Measurements from ENCODE around the gene GPX5. TPM values are rescaled to one million over a fixed set of nuclear protein-coding genes. Genes with fewer than 3 reads are reported as not detected.
"Not testable (repeated sequence)": the region's sequence is repeated elsewhere in the genome, so short reads cannot be mapped to it uniquely, and the experiment has no call there.

Gene GPX5
- total RNA-seq, 1 donor from 2014 or later = not detected

DNA sequence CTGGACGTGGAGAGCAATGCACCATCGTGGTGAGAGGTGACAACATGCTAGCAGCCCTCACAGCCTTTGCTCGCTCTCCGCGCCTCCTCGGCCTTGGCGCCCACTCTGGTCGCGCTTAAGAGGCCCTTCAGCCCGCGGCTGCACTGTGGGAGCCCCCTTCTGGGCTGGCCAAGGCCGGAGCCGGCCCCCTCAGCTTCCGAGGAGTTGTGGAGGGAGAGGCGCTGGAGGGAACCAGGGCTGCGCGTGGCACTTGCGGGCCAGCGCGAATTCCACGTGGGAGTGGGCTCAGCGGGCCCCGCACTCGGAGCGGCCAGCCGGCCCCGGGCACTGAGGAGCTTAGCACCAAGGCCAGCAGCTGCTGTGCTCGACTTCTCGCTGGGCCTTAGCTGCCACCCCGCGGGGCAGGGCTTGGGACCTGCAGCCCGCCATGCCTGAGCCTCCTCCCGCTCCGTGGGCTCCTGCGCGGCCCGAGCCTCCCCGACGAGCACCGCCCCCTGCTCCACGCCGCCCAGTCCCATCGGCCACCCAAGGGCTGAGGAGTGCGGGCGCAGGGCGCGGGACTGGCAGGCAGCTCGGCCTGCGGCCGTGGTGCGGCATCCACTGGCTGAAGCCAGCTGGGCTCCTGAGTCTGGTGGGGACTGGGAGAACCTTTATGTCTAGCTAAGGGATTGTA, 13.9 kb upstream of the GPX5 start:
- intact Hi-C loops (cut with micrococcal nuclease) = no loop called here

DNA sequence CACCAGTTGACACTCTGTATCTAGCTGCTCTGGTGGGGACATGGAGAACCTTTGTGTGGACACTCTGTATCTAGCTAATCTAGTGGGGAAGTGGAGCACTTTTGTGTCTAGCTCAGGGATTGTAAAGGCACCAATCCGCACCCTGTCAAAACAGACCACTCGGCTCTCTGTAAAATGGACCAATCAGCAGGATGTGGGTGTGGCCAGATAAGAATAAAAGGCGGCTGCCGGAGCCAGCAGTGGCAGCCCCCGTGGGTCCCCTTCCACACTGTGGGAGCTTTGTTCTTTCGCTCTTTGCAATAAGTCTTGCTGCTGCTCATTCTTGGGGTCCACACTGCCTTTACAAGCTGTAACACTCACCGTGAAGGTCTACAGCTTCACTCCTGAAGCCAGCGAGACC, 13.3 kb upstream of the GPX5 start:
- intact Hi-C loops (cut with micrococcal nuclease) = not testable (repeated sequence)

DNA sequence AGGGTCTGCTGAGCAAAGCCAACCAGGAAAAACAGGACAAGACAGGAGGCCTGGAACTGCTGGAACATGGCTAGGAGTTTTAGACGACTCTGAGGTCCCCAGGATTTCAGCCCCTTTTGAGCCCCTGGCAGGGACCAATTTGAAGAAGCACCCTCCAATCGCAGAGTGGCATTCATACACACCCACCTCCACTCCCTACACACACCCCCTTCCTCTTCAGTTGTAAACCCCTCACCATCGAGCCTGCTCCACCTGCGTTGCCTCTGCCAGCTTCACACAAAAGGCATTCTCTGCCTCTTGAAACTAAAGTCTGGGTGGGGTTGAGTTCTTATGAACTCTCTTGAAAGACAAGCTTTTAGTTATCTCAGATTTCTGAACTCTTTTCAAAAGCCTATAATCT, 10.0 kb upstream of the GPX5 start, which contains the start of gene GPX6:
Gene GPX6, minus strand, starts transcription at position 118 of the 400 bp plus-strand sequence. Its CDS starts 50 bp downstream, at position 68.
- intact Hi-C loops (cut with micrococcal nuclease) = no loop called here

DNA sequence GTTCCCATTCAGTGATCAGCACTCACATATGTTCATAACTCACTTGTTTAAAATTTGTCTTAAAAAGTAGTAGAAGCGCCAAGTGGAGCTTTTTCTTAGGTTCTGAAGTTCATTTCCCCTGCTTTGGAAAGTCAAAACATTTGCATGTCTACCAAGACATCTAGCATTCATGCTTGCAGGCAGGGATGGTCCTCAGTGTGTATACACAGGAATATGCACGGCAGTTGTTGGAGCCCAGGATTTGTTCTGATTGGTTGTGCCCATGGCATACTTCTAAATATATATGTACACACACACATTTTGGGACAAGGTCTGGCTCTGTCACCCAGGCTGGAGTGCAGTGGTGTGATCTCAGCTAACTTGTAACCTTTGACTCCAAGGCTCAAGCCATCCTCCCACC, 7.7 kb upstream of the GPX5 start:
- intact Hi-C loops (cut with micrococcal nuclease) = no loop called here

DNA sequence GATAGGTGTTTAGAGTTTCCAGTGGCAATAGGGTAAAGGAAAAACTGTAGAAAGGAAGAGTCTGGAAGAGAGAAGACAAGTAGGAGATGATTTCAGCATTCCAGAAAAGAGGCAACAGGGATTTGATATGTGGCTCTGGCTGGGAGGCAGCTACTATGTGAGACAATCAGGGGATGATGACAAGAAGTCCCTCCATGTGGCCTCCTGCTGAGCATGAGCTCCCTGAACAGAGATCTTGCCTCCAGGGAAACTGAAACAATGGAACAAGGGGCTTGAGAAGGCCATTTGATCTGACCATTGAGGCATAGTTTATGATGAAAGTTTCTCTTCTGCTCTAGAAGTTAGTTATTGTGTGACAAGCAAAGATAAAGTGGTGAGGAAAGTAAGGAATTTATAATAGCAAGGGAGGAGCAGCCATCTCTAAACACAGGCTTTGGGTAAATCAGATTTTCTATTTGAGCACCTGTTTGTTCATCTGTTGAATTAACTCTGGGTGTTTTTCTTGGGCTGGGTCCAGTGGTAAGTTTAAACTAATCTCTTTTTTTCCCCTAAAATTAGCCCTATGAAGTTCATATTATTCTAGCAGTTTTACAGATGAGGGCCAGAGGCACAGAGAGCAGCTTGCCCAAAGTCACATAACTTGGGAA, 3.0 kb upstream of the GPX5 start:
- intact Hi-C loops (cut with micrococcal nuclease) = no loop called here

DNA sequence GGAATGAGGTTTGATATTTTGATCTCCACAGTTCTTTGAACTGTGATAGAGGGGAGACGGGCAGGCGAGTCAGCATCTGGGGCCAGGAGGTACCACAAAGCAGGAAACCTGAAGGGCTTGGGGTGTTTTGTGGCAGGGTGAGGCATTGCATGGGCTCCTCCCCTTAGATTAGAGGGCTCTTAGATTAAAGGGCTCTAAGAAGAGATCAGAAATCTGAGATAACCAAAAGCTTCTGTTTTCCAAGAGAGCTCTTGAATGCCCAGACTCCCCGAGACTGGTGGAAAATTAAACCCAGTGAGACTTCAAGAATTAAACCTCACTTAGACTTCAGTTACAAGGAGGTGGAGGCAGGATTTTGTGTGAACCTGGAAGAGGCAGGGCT, 2.4 kb upstream of the GPX5 start:
- intact Hi-C loops (cut with micrococcal nuclease) = no loop called here

DNA sequence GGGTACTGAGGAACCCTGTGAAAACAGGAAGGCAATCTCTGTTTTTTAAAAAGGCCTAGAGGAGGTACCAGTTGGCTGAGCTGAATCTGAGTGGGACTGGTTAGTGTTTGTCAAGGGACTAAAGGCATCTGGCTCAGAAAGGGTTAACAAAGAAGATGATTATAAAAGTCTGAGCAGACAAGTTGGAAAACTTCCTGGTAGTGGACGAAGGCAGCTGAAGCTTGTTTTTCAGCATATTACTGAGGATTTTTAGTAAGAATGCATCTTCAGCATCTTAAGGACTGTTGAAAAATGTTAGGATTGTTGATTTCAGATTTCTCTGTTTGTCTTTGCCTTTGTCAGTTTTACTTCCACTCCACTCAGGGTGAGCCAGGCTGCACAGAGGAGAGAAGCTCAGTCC, 5.1 kb downstream of the GPX5 start:
- intact Hi-C loops (cut with micrococcal nuclease) = no loop called here

DNA sequence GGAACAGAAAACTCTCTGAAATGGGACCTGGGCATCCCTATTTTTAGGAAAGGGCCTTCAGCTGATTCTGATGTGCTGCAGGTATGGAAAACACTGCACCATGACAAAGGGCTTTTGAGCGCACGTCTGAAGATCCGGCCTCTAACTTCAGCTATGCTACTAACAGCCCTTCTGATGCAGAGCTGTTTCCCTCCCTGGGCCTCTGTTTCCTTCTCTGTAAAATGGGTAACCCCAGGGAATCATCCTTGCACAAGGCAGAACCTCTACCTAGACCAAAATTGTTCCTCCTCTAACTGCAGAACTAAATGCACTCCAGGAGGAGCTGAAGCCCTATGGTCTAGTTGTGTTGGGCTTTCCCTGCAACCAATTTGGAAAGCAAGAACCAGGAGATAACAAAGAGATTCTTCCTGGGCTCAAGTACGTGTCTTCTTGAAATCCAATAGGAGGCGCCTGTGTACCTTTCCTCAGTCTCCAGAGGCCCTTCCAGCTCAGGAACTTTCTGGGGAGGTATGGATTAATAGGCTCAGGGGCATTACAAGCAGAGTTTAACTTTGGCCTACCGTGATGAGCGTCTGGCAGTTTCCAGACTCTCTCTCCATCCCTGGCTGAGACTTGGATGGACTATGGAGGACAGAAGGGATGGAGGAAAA, 5.9 kb downstream of the GPX5 start:
- intact Hi-C loops (cut with micrococcal nuclease) = no loop called here

DNA sequence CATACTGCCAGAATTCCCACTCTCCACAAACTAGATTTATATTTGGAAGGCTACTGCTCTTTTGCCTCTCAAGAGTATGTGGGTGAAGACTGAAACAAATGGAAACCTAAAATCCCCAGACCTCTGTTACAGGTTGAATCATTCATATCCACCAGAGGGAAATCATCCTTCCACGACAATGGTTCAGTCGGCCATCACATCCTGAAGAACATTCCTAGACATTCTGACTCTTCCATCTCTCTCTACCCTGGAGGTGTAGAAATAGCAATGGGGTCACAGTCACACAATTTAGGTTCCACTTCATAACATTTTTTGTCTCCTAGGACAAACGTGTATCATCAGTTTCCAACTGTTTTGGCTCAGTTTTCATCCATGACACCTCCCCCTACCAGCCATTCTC, 8.6 kb downstream of the GPX5 start:
- intact Hi-C loops (cut with micrococcal nuclease) = no loop called here

DNA sequence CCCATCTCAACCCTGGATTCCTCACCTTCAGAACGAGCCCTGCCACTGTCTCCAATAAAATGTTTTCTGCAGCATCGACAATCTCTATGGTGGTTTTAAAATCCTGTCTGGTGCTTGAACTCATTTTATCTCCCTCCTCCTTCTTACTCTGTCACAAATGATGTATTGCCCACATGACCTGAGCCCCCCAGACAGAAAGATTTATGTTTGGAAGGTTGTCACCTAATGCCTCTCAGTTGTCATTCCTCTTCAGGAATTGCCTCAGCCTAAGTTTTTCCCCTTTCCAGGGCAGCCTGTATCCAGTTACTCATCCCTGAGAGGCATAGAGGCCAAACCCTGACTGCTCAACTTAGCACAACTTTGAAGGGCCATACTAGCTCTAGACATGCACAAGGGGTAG, 9.2 kb downstream of the GPX5 start:
- intact Hi-C loops (cut with micrococcal nuclease) = no loop called here

DNA sequence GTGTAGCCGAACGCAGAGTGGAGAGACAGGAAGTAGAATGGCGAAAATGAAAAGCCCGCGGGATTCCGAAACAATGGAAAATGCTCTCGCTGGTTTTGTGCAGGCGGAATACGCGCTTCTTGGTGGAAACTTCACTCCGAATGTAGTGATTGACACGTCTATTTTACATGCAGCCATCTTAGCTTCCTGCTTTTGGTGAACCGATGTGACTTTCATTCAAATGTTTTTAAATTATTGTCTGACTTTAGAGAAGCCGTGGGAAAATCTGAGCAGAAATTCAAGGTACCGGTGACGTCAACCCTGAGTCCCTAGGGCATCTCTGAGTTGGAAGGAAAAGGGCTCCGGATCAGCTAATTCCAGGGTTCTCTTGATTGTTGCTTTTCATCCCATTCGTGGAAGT, 11.4 kb downstream of the GPX5 start:
- intact Hi-C loops (cut with micrococcal nuclease) = no loop called here

DNA sequence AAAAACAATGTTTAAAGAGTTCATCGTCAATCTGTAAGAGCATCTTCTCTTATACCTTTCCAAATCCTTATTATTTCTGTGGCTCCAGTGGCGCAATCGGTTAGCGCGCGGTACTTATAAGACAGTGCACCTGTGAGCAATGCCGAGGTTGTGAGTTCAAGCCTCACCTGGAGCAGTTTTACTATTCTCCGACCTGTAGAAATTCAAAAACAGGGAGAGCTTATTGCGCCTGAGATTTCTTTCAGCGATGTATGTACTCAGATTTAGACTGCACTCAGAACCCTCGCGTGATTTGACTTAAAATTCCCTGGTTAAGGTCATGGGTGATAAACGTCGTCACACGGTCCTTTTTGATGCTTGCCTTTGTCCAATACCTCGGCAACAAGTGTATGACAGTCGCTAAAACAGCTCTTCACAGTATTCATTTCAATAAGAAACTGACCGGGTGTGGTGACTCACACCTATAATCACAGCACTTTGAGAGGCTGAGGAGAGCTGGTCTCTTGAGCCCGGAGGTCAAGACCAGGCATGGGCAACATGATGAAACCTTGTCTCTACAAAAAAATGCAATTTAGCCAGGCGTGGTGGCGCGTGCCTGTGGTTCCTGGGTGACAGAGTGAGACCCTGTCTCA, 11.9 kb downstream of the GPX5 start:
- intact Hi-C loops (cut with micrococcal nuclease) = no loop called here

DNA sequence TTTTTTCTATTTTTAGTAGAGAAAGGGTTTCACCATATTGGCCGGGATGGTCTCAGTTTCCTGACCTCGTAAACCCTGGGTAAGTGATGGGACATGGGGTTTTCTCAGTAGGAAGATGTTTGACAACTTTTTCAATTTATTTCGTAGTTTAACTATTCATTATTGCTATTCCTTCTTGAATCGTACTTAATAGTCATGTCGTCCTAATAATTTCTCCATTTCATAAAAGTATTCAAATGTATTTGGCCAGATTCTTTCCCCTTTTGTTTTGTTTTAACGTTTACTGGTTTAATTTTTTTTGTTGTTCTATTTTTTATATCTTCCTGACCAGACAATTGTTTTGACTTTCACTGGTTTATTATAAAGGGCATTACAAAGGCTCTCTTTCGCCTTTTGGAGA, 16.3 kb downstream of the GPX5 start:
- intact Hi-C loops (cut with micrococcal nuclease) = loop anchor here (1.0 to 10.0 kb wide), 6 partner anchors 45 to 639 kb away; partner anchors contain the start of gene ZSCAN12

DNA sequence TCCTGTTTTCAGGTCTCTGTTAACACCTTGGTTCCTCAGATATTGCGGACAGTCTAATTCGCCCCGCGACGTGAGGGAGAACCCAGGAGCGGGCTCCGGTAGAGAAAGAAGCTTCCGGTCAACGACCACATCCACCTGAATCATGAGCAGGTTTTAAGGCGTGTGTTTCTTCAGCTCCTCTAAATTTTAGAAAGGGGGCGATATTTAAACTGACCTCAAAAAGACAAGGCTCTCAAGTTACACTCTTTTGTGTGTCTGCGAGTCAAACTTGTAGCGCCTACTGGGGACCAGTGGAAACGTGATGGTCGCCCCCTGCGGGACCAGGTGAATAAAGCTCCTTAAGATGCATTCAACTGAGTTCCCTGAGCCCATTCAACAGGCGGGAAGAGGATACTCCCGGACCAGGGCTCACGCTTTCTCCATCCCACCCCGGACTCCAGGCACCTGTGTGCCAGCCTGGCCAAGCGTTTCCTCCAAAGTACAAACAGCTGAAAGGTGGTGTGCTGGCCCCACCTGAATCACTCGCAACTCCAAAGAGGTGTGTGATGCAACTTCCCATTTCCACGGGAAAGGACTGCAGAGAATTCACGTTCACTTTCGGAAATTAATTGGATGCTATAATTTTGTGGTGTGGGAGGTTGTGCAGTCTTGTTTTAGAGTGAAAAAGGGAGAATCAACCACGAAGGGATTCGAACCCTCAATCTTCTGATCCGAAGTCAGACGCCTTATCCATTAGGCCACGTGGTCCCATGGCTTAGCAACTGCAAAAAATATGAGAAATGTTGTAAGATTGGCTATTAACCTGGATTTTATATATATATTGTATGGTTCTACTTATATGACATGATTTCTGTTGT, 17.0 kb downstream of the GPX5 start:
- intact Hi-C loops (cut with micrococcal nuclease) = loop anchor here (1.0 to 10.0 kb wide), 7 partner anchors 44 to 640 kb away; partner anchors contain the start of genes ZSCAN12 and ZSCAN23

DNA sequence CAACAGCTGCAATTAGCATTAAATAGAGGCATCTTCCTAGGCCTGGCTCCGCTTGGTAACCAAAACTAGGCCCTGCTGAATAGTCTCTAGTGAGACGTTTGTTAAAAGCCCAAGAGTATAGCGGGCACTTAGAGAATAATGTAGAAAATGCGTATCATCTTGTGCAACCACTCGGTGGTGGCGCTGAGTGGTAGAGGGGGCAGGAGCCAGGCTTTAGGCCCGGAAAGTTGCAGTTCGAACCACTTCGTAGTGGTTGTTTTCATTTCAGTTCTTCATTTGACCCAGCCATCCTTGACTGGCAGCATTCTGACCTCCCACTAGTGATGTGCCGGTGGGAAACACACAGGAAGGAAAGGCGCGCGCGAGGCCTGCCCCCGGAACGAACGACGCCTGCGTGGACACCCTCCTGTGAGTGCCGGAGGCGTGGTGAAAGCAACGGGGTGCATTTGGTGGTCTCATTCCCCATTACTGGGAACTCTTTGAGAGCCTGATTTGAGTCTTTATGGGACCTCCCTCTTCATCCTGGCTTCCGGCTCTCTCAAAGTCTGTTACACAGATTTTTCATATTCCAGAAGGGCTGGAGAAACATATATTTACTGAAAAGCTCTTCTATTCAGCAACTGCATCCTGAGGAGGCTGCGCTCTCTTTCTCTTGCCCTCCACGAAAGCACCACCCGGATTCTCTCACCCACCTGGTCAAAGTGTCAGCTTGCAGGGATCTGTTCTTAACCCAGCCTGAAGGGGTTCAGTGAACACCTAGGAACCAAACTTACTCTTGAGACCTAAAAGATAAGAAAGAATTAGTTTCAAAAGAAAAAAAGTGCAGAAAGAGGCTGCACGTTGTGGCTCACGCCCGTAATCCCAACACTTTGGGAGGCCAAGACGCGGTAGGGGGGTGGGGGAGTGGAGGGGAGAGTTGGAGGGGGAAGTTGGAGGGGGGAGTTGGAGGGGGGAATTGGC, 18.2 kb downstream of the GPX5 start:
- intact Hi-C loops (cut with micrococcal nuclease) = loop anchor here (1.0 to 10.0 kb wide), 6 partner anchors 43 to 641 kb away; partner anchors contain the start of gene ZSCAN23

DNA sequence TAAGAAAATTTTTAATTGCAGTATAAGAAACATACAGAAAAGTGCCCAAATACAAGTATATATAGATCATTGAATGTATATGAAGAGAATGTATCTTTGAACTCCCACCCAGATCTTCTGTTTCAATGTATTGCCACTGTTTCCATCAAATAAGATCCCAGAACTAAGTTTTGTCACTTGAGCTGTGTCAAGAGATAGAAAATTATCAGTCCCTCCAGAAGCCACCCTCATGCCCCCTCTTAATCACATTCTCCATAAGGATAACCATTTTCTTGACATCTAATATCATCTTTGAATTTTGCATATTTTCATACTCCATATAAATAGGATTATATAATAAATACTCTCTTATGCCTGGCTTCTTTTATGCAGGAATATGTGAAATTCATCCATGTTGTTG, 20.3 kb downstream of the GPX5 start:
- intact Hi-C loops (cut with micrococcal nuclease) = loop anchor here (10.0 kb wide), 1 partner anchor 99 kb away; no protein-coding TSS in a partner anchor

DNA sequence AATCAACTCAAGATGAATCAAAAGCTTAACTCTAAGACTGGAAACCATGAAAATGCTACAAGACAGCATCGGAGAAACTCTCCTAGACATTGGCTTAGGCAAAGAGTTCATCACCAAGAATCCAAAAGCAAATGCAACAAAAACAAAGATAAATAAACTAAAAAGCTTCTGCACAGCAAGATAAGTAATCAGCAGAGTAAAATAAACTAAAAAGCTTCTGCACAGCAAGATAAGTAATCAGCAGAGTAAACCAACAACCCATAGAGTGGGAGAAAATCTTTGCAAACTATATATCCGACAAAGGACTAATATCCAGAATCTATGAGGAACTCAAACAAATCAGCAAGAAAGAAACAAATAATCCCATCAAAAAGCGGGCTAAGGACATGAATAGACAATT, 21.3 kb downstream of the GPX5 start:
- intact Hi-C loops (cut with micrococcal nuclease) = loop anchor here (10.0 kb wide), 1 partner anchor 98 kb away; no protein-coding TSS in a partner anchor

DNA sequence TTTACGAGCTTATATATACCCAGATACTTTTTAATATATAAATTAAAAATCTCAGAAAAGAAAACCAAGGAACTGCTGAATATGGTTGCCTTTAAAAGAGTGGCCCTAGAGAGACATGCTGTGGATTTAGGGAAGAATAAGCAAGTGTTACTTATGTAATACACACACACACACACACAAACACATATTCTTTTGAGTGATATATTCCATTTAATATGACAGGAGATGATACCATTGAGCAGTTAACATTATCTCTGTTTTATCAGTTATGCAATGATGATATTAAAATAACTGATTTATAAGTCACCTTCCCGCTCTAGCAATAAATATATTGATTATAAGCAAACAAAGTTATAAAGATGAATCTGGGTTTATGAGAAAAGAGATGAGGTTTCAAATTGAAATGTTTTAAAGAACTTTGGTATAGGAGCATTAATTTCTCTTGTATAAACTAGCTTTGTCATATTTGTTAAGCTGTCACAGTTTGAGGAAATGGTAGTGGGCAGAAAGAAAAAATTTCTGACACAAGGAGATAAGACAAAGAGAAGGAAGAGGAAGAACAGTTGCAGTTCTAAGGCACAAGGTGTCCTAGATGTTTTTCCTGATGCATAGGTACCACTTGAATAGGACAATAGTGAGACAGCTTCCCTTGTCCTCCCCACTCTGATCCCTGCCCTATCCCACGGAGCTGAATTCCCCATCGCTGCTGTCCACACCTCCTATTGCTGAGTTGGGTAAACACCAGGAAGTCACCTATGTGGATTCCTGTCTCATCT, 26.4 kb downstream of the GPX5 start:
- intact Hi-C loops (cut with micrococcal nuclease) = no loop called here
